Myometrial cell (primary cell): Measurements from ENCODE around the gene BTBD8. TPM values are rescaled to one million over a fixed set of nuclear protein-coding genes. Genes with fewer than 3 reads are reported as not detected.

Experiments
- total RNA-seq: library from RNA; depleted of rRNA; stranded (reverse); fragments of >200 nt; gene quantifications from 2 replicates; pipeline ENCODE4 v1.2.3, GENCODE V29; 2015

Gene BTBD8
- total RNA-seq, result 2.6 and 3.9 TPM in 2 replicates

GRCh38 chr1:92080128-92080985, at the start of gene BTBD8:
TSS of gene BTBD8 (plus strand) at chr1:92080345. CDS start at chr1:92080572, 227 bp downstream.

GRCh38 chr1:92075311-92075710, 4.8 kb upstream of the BTBD8 start, which contains the start of gene SETSIP:
TSS of gene SETSIP (minus strand) at chr1:92075411. CDS start at chr1:92075411, 0 bp downstream.

GRCh38 chr1:92217721-92218120, 137.6 kb downstream of the BTBD8 start, which contains the start of gene C1orf146:
TSS of gene C1orf146 (plus strand) at chr1:92217915. CDS start at chr1:92231421, 13,506 bp downstream.

Other genes with a start within 250 kb of the BTBD8 start
- 8.7 and 10.4 TPM in 2 replicates for gene TGFBR3, start 194.2 kb upstream of the BTBD8 start, total RNA-seq
- gene BRDT, start 130.9 kb upstream of the BTBD8 start, total RNA-seq, result not detected in 2 replicates
- 0.58 and 1.8 TPM in 2 replicates for gene EPHX4, start 50.4 kb upstream of the BTBD8 start, total RNA-seq
- gene SETSIP, start 4.9 kb upstream of the BTBD8 start, total RNA-seq, result not detected in 2 replicates
- gene C1orf146, start 137.6 kb downstream of the BTBD8 start, total RNA-seq, result not detected in 2 replicates
- gene GLMN, start 218.6 kb downstream of the BTBD8 start, total RNA-seq, result 12.6 and 13.8 TPM in 2 replicates
- gene RPAP2, start 218.7 kb downstream of the BTBD8 start, total RNA-seq, result 14.4 TPM in 2 replicates